BE2C (cell line): ENCODE data around the gene ATP4B.

Experiments used
- DNase-seq: peaks from one replicate; pipeline ENCODE4 v3.0.0-alpha.2; 2020
- H3K27me3 ChIP-seq: fragments of 250-450 bp; sonication (Bioruptor Pico); 2 replicates; pipeline ENCODE4 v1.5.1; 2020; ENCODE audit warnings: mild to moderate bottlenecking
- H3K36me3 ChIP-seq: fragments of 250-450 bp; sonication (Bioruptor Pico); 2 replicates; pipeline ENCODE4 v1.5.1; 2020; ENCODE audit warnings: mild to moderate bottlenecking
- H3K4me1 ChIP-seq: fragments of 250-450 bp; sonication (Bioruptor Pico); 2 replicates; pipeline ENCODE4 v1.5.1; 2020
- H3K4me3 ChIP-seq: 2 replicates; pipeline ENCODE4 v1.5.1; 2011; ENCODE audit warnings: low read depth, low read length
- H3K9me3 ChIP-seq: fragments of 250-450 bp; sonication (Bioruptor Pico); 2 replicates; pipeline ENCODE4 v1.5.1; 2020
- TF ChIP-seq, protein P1 (sequence below): IDR thresholded peaks from 2 replicates; pipeline ENCODE4 v1.5.1; 2012; ENCODE audit warnings: mild to moderate bottlenecking, low read depth, low read length

Gene ATP4B

GRCh38 chr13:113658836-113659235, 838 bp upstream of the ATP4B start:
- H3K4me1 ChIP-seq = no peaks in the 10 kb centered on the region
- H3K36me3 ChIP-seq = no peaks in the 10 kb centered on the region
- H3K27me3 ChIP-seq = no peaks in the 10 kb centered on the region
- TF ChIP-seq, protein P1, sequence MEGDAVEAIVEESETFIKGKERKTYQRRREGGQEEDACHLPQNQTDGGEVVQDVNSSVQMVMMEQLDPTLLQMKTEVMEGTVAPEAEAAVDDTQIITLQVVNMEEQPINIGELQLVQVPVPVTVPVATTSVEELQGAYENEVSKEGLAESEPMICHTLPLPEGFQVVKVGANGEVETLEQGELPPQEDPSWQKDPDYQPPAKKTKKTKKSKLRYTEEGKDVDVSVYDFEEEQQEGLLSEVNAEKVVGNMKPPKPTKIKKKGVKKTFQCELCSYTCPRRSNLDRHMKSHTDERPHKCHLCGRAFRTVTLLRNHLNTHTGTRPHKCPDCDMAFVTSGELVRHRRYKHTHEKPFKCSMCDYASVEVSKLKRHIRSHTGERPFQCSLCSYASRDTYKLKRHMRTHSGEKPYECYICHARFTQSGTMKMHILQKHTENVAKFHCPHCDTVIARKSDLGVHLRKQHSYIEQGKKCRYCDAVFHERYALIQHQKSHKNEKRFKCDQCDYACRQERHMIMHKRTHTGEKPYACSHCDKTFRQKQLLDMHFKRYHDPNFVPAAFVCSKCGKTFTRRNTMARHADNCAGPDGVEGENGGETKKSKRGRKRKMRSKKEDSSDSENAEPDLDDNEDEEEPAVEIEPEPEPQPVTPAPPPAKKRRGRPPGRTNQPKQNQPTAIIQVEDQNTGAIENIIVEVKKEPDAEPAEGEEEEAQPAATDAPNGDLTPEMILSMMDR = no peak
- no peaks in the 10 kb centered on the region for H3K9me3 ChIP-seq
- H3K4me3 ChIP-seq = no peak overlapping the region
- DNase-seq = peak; percentile 7

- no peak overlapping the region for H3K4me3 ChIP-seq
- H3K27me3 ChIP-seq = no peaks in the 10 kb centered on the region
- H3K9me3 ChIP-seq = no peaks in the 10 kb centered on the region
- H3K36me3 ChIP-seq = no peaks in the 10 kb centered on the region
- peak; percentile 9 for DNase-seq
- H3K4me1 ChIP-seq = peaks cover 8% of the 10 kb centered on the region
- TF ChIP-seq, protein P1 = no peak
Observed at GRCh38 chr13:113656831-113657671, 947 bp downstream of the ATP4B start.

DNA sequence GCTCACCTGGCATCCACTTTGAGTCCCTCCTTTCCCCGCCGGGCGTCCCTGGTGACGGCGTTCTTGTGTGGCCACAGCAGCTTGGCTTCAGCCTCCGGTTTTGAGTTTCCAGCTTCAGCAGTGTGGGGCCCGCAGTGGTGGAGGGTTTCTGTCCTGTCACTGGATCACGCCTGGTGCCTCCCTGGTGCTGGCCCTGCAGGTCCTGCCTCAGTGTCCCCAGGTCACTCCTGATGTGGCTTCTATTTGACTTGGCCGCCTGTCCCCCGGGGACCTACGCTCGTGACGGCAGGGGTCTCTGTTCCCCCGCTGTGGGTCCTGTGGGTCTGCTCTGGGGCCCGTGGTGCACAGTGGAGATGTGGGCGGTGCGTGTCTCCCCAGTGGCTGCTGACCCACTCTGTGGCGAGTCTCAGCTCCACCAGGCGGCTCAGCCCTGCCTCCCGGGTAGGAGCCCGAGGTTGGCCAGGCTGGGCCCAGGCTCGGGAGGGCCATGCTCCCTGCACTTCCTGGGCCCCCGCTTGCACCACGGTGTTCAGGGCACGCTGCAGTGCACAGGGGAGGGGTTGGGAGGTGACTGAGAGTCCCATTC, 1.9 kb downstream of the ATP4B start:
- H3K4me3 ChIP-seq = no peak overlapping the region
- H3K9me3 ChIP-seq = no peaks in the 10 kb centered on the region
- DNase-seq = peak; percentile 7
- H3K27me3 ChIP-seq = no peaks in the 10 kb centered on the region
- H3K36me3 ChIP-seq = no peaks in the 10 kb centered on the region
- peaks cover 8% of the 10 kb centered on the region for H3K4me1 ChIP-seq
- TF ChIP-seq, protein P1 = no peak

- H3K9me3 ChIP-seq = no peaks in the 10 kb centered on the region
- no peaks in the 10 kb centered on the region for H3K36me3 ChIP-seq
- no peak overlapping the region for H3K4me3 ChIP-seq
- TF ChIP-seq, protein P1 = no peak
- no peaks in the 10 kb centered on the region for H3K27me3 ChIP-seq
- peak; percentile 7 for DNase-seq
- peaks cover 8% of the 10 kb centered on the region for H3K4me1 ChIP-seq
Observed at GRCh38 chr13:113655346-113656002, 2.5 kb downstream of the ATP4B start.

DNA sequence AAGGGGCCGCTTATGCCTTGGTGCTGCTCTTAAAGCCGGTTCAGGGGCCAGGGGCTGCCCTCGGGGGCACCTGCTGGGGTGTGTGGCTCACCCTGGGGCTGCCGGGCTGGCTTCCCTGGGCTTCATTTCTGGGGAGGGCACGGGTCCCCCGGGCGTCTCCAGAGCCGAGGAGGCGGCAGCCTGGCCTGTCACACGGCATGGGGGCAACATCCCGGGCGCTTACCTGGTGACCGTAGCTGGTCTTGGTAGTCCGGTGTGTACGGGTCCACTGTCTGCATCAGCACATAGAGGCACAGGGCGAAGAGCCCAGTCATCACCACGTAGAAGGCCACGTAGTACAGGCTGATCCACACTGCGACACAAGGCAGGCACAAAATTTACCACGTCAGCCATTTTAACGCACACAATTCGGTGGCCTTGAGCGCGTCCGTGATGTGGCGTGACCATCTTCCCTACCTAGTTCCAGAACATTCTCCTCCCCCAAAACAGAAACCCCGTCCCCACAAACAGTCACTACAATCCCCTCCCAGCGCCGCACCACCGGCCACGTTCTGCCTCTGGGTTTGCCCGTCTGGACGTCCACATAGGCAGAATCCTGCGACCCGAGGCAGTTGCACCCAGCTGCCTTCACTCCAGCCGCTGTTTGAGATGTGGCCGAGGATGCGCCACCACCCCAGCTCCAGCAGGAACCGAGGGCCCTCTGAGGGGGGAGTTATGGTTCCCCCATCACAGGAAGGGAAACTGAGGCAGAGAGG, 3.2 kb downstream of the ATP4B start:
- Histone ChIP-seq H3K4me1 (peaks cover 8% of the 10 kb centered on the region), H3K27me3 (no peaks in the 10 kb centered on the region), H3K36me3 (no peaks in the 10 kb centered on the region), H3K4me3 (no peak overlapping the region), H3K9me3 (no peaks in the 10 kb centered on the region)
- TF ChIP-seq, protein P1 = no peak
- DNase-seq = peak; percentile 8
